K562 (cell line): ENCODE data around the gene STRA8.

ENCODE experiments used
- CTBP1 ChIP-seq: fragments of 450-650 bp; IDR thresholded peaks from 2 replicates; pipeline ENCODE4 v1.6.1; 2016; ENCODE audit warnings: borderline replicate concordance
- EZH2 ChIP-seq: IDR thresholded peaks from 2 replicates; pipeline ENCODE4 v1.6.1; 2012; ENCODE audit warnings: low read depth, mild to moderate bottlenecking, inconsistent platforms, low read length, borderline replicate concordance
- FOS ChIP-seq: IDR thresholded peaks from 3 replicates; pipeline ENCODE4 v1.6.1; 2011; ENCODE audit not compliant: insufficient read length; ENCODE audit errors: extremely low read depth
- FOXA1 ChIP-seq: fragments of 450-650 bp; IDR thresholded peaks from 2 replicates; pipeline ENCODE4 v1.6.1; 2016; ENCODE audit warnings: mild to moderate bottlenecking, borderline replicate concordance
- RFX1 ChIP-seq: fragments of 450-650 bp; IDR thresholded peaks from 2 replicates; pipeline ENCODE4 v1.6.1; 2016; ENCODE audit warnings: mild to moderate bottlenecking, moderate library complexity
- TEAD4 ChIP-seq, 2 experiments: sonication (generic) in 1 of 2; formaldehyde crosslinking in 1 of 2; IDR thresholded peaks; 2 replicates each; pipeline versions ENCODE4 v1.6.1 to v1.8.0; 2012 to 2022; ENCODE audit warnings: borderline replicate concordance in 1 of 2, inconsistent platforms in 1 of 2, low read length in 1 of 2, mild to moderate bottlenecking in 1 of 2, missing genetic modification reagents in 1 of 2
- ZKSCAN1 ChIP-seq: fragments of 150-350 bp; IDR thresholded peaks from 2 replicates; pipeline ENCODE4 v1.6.1; 2016; ENCODE audit warnings: low read depth, low read length
- ZNF274 ChIP-seq: IDR thresholded peaks from 2 replicates; pipeline ENCODE4 v1.6.1; 2011; ENCODE audit warnings: low read depth, mild to moderate bottlenecking, low read length, moderate library complexity, borderline replicate concordance
- TF ChIP-seq, protein P1 (sequence below), 3 experiments: IDR thresholded peaks in 2 of 3; conservative IDR thresholded peaks in 1 of 3; 2 replicates each; pipeline ENCODE4 v1.5.1; 2011 to 2012; ENCODE audit warnings: low read length in 3 of 3, mild to moderate bottlenecking in 3 of 3, control low read depth in 2 of 3, improper control_type of control experiment in 1 of 3, inconsistent platforms in 1 of 3, low read depth in 1 of 3, mixed read lengths in 1 of 3, moderate library complexity in 1 of 3; ENCODE audit not compliant: insufficient read depth in 2 of 3

DNA sequence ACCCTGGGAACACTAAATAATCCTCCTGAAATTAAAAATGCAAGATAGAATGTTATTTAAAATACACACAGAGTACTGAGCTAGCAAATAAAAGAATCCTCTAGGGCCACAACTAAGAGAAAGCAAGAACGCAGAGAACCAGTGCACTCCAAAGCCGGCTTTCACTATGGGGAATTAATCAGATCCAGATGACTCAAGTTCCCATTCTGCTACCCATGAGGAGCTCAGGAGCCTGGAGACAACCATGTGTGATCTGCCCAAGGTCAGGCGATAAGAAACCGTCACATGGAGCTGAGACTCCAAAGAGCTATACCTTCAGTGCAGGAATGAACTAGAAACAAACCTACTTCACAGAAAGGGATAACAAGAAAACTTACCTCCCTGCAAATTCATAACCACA is 43.7 kb upstream of the STRA8 start:
- TF ChIP-seq RFX1 = no peak
- TF ChIP-seq, protein P1, sequence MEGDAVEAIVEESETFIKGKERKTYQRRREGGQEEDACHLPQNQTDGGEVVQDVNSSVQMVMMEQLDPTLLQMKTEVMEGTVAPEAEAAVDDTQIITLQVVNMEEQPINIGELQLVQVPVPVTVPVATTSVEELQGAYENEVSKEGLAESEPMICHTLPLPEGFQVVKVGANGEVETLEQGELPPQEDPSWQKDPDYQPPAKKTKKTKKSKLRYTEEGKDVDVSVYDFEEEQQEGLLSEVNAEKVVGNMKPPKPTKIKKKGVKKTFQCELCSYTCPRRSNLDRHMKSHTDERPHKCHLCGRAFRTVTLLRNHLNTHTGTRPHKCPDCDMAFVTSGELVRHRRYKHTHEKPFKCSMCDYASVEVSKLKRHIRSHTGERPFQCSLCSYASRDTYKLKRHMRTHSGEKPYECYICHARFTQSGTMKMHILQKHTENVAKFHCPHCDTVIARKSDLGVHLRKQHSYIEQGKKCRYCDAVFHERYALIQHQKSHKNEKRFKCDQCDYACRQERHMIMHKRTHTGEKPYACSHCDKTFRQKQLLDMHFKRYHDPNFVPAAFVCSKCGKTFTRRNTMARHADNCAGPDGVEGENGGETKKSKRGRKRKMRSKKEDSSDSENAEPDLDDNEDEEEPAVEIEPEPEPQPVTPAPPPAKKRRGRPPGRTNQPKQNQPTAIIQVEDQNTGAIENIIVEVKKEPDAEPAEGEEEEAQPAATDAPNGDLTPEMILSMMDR (IDR thresholded peaks at IDR 0.05 in 2 of 3, conservative IDR thresholded peaks at IDR 0.05 in 1 of 3; ENCODE audit: insufficient read depth in 2 of 3, low read depth in 1 of 3, low read length in 3 of 3) = no peak
- TF ChIP-seq TEAD4 (IDR thresholded peaks at IDR 0.05; ENCODE audit: low read length) = no peak
- TF ChIP-seq TEAD4 (CRISPR knock-in tag; IDR thresholded peaks at IDR 0.05; ENCODE audit: borderline replicate concordance) = no peak
- TF ChIP-seq ZKSCAN1 = no peak
- no peak for TF ChIP-seq FOXA1
- no peak for TF ChIP-seq FOS
- TF ChIP-seq EZH2 = no peak
- no peak for TF ChIP-seq ZNF274
- no peak for TF ChIP-seq CTBP1
